Myocyte (in vitro differentiated cells): ENCODE data around the gene NLGN1. TPM values are rescaled to one million over a fixed set of nuclear protein-coding genes. Genes with fewer than 3 reads are reported as not detected.

Experiments used
- DNase-seq: peaks from one replicate; pipeline ENCODE4 v3.0.0-alpha.2; 2012; ENCODE audit warnings: low read depth
- total RNA-seq: library from RNA; depleted of rRNA; stranded (reverse); fragments of >200 nt; gene quantifications from 2 replicates; pipeline ENCODE4 v1.2.3, GENCODE V29; 2014

The NLGN1 gene
- total RNA-seq, 1 donor from 2014 or later: 0.62 TPM

GRCh38 chr3:174061731-174062130 is 664.2 kb downstream of the NLGN1 start:
- no peak for DNase-seq

- no peak for DNase-seq
Measured at GRCh38 chr3:174062923-174063322, 665.4 kb downstream of the NLGN1 start.

GRCh38 chr3:174068035-174068434 is 670.5 kb downstream of the NLGN1 start:
- no peak for DNase-seq

GRCh38 chr3:174072675-174073074 is 675.1 kb downstream of the NLGN1 start:
- no peak for DNase-seq

GRCh38 chr3:174083706-174084105 is 686.2 kb downstream of the NLGN1 start:
- DNase-seq: peak; percentile 43

- no peak for DNase-seq
Measured at GRCh38 chr3:174089592-174089991, 692.0 kb downstream of the NLGN1 start.

- no peak for DNase-seq
Measured at GRCh38 chr3:174094669-174095068, 697.1 kb downstream of the NLGN1 start.

GRCh38 chr3:174097686-174098085 is 700.1 kb downstream of the NLGN1 start:
- no peak for DNase-seq

GRCh38 chr3:174098746-174099145 is 701.2 kb downstream of the NLGN1 start:
- DNase-seq: no peak

GRCh38 chr3:174099724-174100123 is 702.2 kb downstream of the NLGN1 start:
- peak; percentile 9 for DNase-seq

- no peak for DNase-seq
Measured at GRCh38 chr3:174100744-174101143, 703.2 kb downstream of the NLGN1 start.

- DNase-seq: no peak
Measured at GRCh38 chr3:174101244-174101643, 703.7 kb downstream of the NLGN1 start.

- DNase-seq: no peak
Measured at GRCh38 chr3:174102274-174102673, 704.7 kb downstream of the NLGN1 start.

- DNase-seq: no peak
Measured at GRCh38 chr3:174102866-174103265, 705.3 kb downstream of the NLGN1 start.

GRCh38 chr3:174110761-174111160 is 713.2 kb downstream of the NLGN1 start:
- DNase-seq: no peak

GRCh38 chr3:174111776-174112175 is 714.2 kb downstream of the NLGN1 start:
- no peak for DNase-seq

GRCh38 chr3:174116421-174116820 is 718.9 kb downstream of the NLGN1 start:
- DNase-seq: no peak

GRCh38 chr3:174120997-174121396 is 723.5 kb downstream of the NLGN1 start:
- no peak for DNase-seq

GRCh38 chr3:174122411-174122810 is 724.9 kb downstream of the NLGN1 start:
- no peak for DNase-seq

- peak; percentile 55 for DNase-seq
Measured at GRCh38 chr3:174125267-174125824, 727.8 kb downstream of the NLGN1 start.

GRCh38 chr3:174126990-174127758 is 729.6 kb downstream of the NLGN1 start:
- DNase-seq: peak; percentile 8

GRCh38 chr3:174132006-174132405 is 734.5 kb downstream of the NLGN1 start:
- DNase-seq: no peak

GRCh38 chr3:174132421-174133042 is 735.0 kb downstream of the NLGN1 start:
- DNase-seq: no peak
